OCI-LY1 (cell line): Measurements from ENCODE around the gene C16orf74.

Experiments
- H2AFZ ChIP-seq: fragments of 200-600 bp; sonication (generic), shearing (Covaris generic); 2 replicates; pipeline ENCODE4 v1.6.0; 2014; ENCODE audit warnings: antibody characterized with exemption, mild to moderate bottlenecking, low read length
- H3F3A ChIP-seq: fragments of 200-600 bp; sonication (generic), shearing (Covaris generic); 2 replicates; pipeline ENCODE4 v1.6.0; 2014; ENCODE audit warnings: mild to moderate bottlenecking, antibody characterized with exemption, low read length, moderate library complexity; ENCODE audit not compliant: insufficient read depth
- H3K27ac ChIP-seq: fragments of 200-600 bp; sonication (generic); 2 replicates; pipeline ENCODE4 v1.5.1; 2014; ENCODE audit warnings: low read length, mixed run types, mild to moderate bottlenecking, low read depth; ENCODE audit not compliant: poor library complexity, severe bottlenecking
- H3K27me3 ChIP-seq: fragments of 200-600 bp; sonication (generic); 2 replicates; pipeline ENCODE4 v1.6.0; 2014; ENCODE audit warnings: antibody characterized with exemption, mild to moderate bottlenecking, low read length, moderate library complexity; ENCODE audit not compliant: insufficient read depth
- H3K36me3 ChIP-seq: fragments of 200-600 bp; sonication (generic); 2 replicates; pipeline ENCODE4 v1.6.1; 2014; ENCODE audit warnings: mild to moderate bottlenecking, antibody characterized with exemption, low read length, moderate library complexity, mixed read lengths; ENCODE audit not compliant: insufficient read depth
- H3K4me1 ChIP-seq: fragments of 200-600 bp; sonication (generic); 2 replicates; pipeline ENCODE4 v1.5.1; 2014; ENCODE audit warnings: mild to moderate bottlenecking, low read length, moderate library complexity; ENCODE audit not compliant: insufficient read depth, severe bottlenecking
- H3K4me2 ChIP-seq: fragments of 200-600 bp; sonication (generic), shearing (Covaris generic); 2 replicates; pipeline ENCODE4 v1.6.1; 2014; ENCODE audit warnings: low read length
- H3K4me3 ChIP-seq: fragments of 200-600 bp; sonication (generic); 2 replicates; pipeline ENCODE4 v1.5.1; 2014; ENCODE audit warnings: low read length, low read depth, mild to moderate bottlenecking, mixed read lengths; ENCODE audit not compliant: poor library complexity, severe bottlenecking
- H3K79me2 ChIP-seq: fragments of 200-600 bp; shearing (Covaris generic); 2 replicates; pipeline ENCODE4 v1.6.1; 2016; ENCODE audit warnings: mixed run types, low read length, mixed read lengths; ENCODE audit not compliant: insufficient read depth
- H3K9ac ChIP-seq: fragments of 200-600 bp; sonication (generic), shearing (Covaris generic); 2 replicates; pipeline ENCODE4 v1.6.1; 2014; ENCODE audit warnings: mild to moderate bottlenecking, low read length, mixed read lengths
- H3K9me2 ChIP-seq: fragments of 200-600 bp; sonication (generic), shearing (Covaris generic); 2 replicates; pipeline ENCODE4 v1.6.1; 2014; ENCODE audit warnings: low read depth, mild to moderate bottlenecking, low read length, mixed read lengths
- H3K9me3 ChIP-seq: fragments of 200-600 bp; shearing (Covaris generic); 2 replicates; pipeline ENCODE4 v1.6.1; 2014; ENCODE audit warnings: low read length, mixed read lengths
- H4K20me1 ChIP-seq: fragments of 200-600 bp; sonication (generic), shearing (Covaris generic); 2 replicates; pipeline ENCODE4 v1.6.0; 2016; ENCODE audit warnings: mild to moderate bottlenecking, low read length; ENCODE audit not compliant: insufficient read depth
- CTCF ChIP-seq: fragments of 200-600 bp; sonication (generic), shearing (Covaris generic); IDR thresholded peaks from 2 replicates; pipeline ENCODE4 v1.5.1; 2017; ENCODE audit warnings: mild to moderate bottlenecking, antibody characterized with exemption, low read length, moderate library complexity, mixed read lengths
- EZH2 ChIP-seq: fragments of 200-600 bp; sonication (generic), shearing (Covaris generic); IDR thresholded peaks from 2 replicates; pipeline ENCODE4 v1.8.0; 2017; ENCODE audit warnings: borderline replicate concordance, mixed run types, mild to moderate bottlenecking, antibody characterized with exemption, low read length, moderate library complexity, mixed read lengths

Gene C16orf74

GRCh38 chr16:85796152-85796551 is 45.3 kb upstream of the C16orf74 start:
- no peaks in the 10 kb centered on the region for H3K9me3 ChIP-seq

GRCh38 chr16:85794696-85795095 is 43.8 kb upstream of the C16orf74 start:
- Histone ChIP-seq H3K9ac (no peak overlapping the region), H3K27me3 (no peaks in the 10 kb centered on the region), H3K4me3 (no peak overlapping the region), H3K36me3 (peaks cover 62% of the 10 kb centered on the region), H2AFZ (no peak overlapping the region), H3K4me1 (peaks cover 15% of the 10 kb centered on the region), H3K9me2 (no peaks in the 10 kb centered on the region), H4K20me1 (no peaks in the 10 kb centered on the region), H3F3A (no peaks in the 10 kb centered on the region), H3K9me3 (no peaks in the 10 kb centered on the region), H3K79me2 (peaks cover 42% of the 10 kb centered on the region), H3K4me2 (no peak overlapping the region), H3K27ac (no peak overlapping the region)
- no peak for TF ChIP-seq EZH2
- no peak for TF ChIP-seq CTCF

More at GRCh38 chr16:85796152-85796551, 45.3 kb upstream of the C16orf74 start:
- no peaks in the 10 kb centered on the region for H3F3A ChIP-seq
- TF ChIP-seq EZH2, result no peak
- no peak for TF ChIP-seq CTCF
- H3K27me3 ChIP-seq, result no peaks in the 10 kb centered on the region
- no peaks in the 10 kb centered on the region for H4K20me1 ChIP-seq
- H3K4me1 ChIP-seq, result peaks cover 26% of the 10 kb centered on the region
- H3K9ac ChIP-seq, result no peak overlapping the region
- H3K9me2 ChIP-seq, result no peaks in the 10 kb centered on the region
- no peak overlapping the region for H2AFZ ChIP-seq
- H3K36me3 ChIP-seq, result peaks cover 66% of the 10 kb centered on the region
- no peak overlapping the region for H3K4me3 ChIP-seq
- H3K79me2 ChIP-seq, result peaks cover 48% of the 10 kb centered on the region
- no peak overlapping the region for H3K4me2 ChIP-seq
- H3K27ac ChIP-seq, result no peak overlapping the region

DNA sequence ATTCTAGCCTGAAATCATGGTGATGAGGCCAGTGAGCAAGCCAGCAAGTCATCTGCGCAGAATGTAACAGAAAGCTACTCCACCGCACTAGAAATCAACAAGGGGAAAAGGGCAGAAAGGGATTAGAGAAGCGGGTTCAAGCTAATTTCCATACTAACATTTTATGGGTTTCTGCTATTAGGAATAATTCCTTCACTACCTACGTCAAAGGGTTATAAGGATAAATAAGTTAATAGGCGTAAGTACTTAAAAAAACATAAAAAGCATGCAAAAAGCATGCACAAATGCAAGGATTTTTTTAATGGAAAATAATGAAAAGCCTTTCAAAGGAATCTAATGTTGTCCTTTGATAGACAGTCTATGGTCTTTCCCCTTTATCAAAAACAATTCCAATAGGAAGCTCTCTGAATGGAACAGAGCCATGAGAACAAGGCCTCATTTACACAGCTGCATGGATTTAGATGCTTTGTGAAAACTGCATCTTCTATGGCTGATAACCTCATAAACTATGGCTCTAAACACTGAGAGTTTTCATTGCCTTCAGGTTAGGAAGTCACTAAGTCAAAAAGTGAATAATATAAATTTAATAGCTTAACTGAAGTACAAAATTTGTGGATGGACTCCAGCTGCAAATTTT is 42.9 kb upstream of the C16orf74 start:
- Histone ChIP-seq H3K4me1 (peaks cover 15% of the 10 kb centered on the region), H3K36me3 (peaks cover 67% of the 10 kb centered on the region)

More for the DNA sequence above, 42.9 kb upstream of the C16orf74 start:
- no peaks in the 10 kb centered on the region for H3K9me2 ChIP-seq
- no peaks in the 10 kb centered on the region for H3K9me3 ChIP-seq
- no peaks in the 10 kb centered on the region for H3K27me3 ChIP-seq
- no peak overlapping the region for H3K9ac ChIP-seq
- no peaks in the 10 kb centered on the region for H3F3A ChIP-seq
- H4K20me1 ChIP-seq, result no peaks in the 10 kb centered on the region
- H3K4me3 ChIP-seq, result no peak overlapping the region
- H3K4me2 ChIP-seq, result no peak overlapping the region
- no peak overlapping the region for H3K27ac ChIP-seq
- TF ChIP-seq EZH2 (no peak), CTCF (no peak)
- H2AFZ ChIP-seq, result no peak overlapping the region
- H3K79me2 ChIP-seq, result peaks cover 39% of the 10 kb centered on the region
